Measurements from ENCODE around the gene FAM81A.
A peak's percentile ranks its signal among the peaks of the same experiment; 100 is the strongest.

The FAM81A gene

GRCh38 chr15:59536553-59536952 is 98.6 kb downstream of the FAM81A start:
- intact Hi-C loops (cut with DNase I): no loop called here
- DNase-seq: no peak

- no peak for DNase-seq
- intact Hi-C loops (cut with DNase I): no loop called here
These were observed 99.4 kb downstream of the FAM81A start for GRCh38 chr15:59537403-59537802.

- intact Hi-C loops (cut with DNase I): no loop called here
- DNase-seq: no peak
These were observed 100.5 kb downstream of the FAM81A start for GRCh38 chr15:59538494-59538893.

- no peak for DNase-seq
- intact Hi-C loops (cut with DNase I): no loop called here
These were observed 101.8 kb downstream of the FAM81A start for GRCh38 chr15:59539799-59540198.

GRCh38 chr15:59540654-59541053 is 102.7 kb downstream of the FAM81A start:
- no peak for DNase-seq
- intact Hi-C loops (cut with DNase I): no loop called here

GRCh38 chr15:59541750-59542149 is 103.8 kb downstream of the FAM81A start:
- intact Hi-C loops (cut with DNase I): no loop called here
- no peak for DNase-seq

- intact Hi-C loops (cut with DNase I): no loop called here
- peak in 1 of 10 donors; percentile 67 for DNase-seq
These were observed 105.9 kb downstream of the FAM81A start for GRCh38 chr15:59543721-59544547.

GRCh38 chr15:59545573-59545972 is 107.6 kb downstream of the FAM81A start:
- intact Hi-C loops (cut with DNase I): no loop called here
- DNase-seq: no peak

- DNase-seq: no peak
- intact Hi-C loops (cut with DNase I): no loop called here
These were observed 110.7 kb downstream of the FAM81A start for GRCh38 chr15:59548501-59549226.

- DNase-seq: no peak
- intact Hi-C loops (cut with DNase I): no loop called here
These were observed 111.6 kb downstream of the FAM81A start for GRCh38 chr15:59549301-59550185.

GRCh38 chr15:59550530-59550929 is 112.5 kb downstream of the FAM81A start:
- intact Hi-C loops (cut with DNase I): no loop called here
- DNase-seq: no peak

- DNase-seq: no peak
- intact Hi-C loops (cut with DNase I): no loop called here
These were observed 113.0 kb downstream of the FAM81A start for GRCh38 chr15:59550956-59551355.

GRCh38 chr15:59553879-59554735 is 116.1 kb downstream of the FAM81A start:
- no peak for DNase-seq
- intact Hi-C loops (cut with DNase I): no loop called here

- intact Hi-C loops (cut with DNase I): no loop called here
- DNase-seq: no peak
These were observed 117.7 kb downstream of the FAM81A start for GRCh38 chr15:59555696-59556095.

- no peak for DNase-seq
- intact Hi-C loops (cut with DNase I): no loop called here
These were observed 118.4 kb downstream of the FAM81A start for GRCh38 chr15:59556380-59556779.

GRCh38 chr15:59557581-59557980 is 119.6 kb downstream of the FAM81A start:
- DNase-seq: no peak
- intact Hi-C loops (cut with DNase I): no loop called here

- DNase-seq: no peak
- intact Hi-C loops (cut with DNase I): no loop called here
These were observed 120.9 kb downstream of the FAM81A start for GRCh38 chr15:59558851-59559250.

- no peak for DNase-seq
- intact Hi-C loops (cut with DNase I): no loop called here
These were observed 123.6 kb downstream of the FAM81A start for GRCh38 chr15:59561547-59561946.

GRCh38 chr15:59562448-59563186 is 124.6 kb downstream of the FAM81A start:
- DNase-seq: no peak
- intact Hi-C loops (cut with DNase I): no loop called here

Data from posterior cingulate gyrus (tissue), 11 donors.